HG02973 (cell line): ENCODE data around the gene LRRC72.
"Not testable (repeated sequence)": the region's sequence is repeated elsewhere in the genome, so short reads cannot be mapped to it uniquely, and the experiment has no call there.

Experiments
- ATAC-seq: cut with Tn5 transposase; IDR thresholded peaks from one replicate; pipeline ENCODE4 v1.9.1; 2021; ENCODE audit warnings: moderate library complexity; ENCODE audit not compliant: unreplicated experiment

Gene LRRC72

DNA sequence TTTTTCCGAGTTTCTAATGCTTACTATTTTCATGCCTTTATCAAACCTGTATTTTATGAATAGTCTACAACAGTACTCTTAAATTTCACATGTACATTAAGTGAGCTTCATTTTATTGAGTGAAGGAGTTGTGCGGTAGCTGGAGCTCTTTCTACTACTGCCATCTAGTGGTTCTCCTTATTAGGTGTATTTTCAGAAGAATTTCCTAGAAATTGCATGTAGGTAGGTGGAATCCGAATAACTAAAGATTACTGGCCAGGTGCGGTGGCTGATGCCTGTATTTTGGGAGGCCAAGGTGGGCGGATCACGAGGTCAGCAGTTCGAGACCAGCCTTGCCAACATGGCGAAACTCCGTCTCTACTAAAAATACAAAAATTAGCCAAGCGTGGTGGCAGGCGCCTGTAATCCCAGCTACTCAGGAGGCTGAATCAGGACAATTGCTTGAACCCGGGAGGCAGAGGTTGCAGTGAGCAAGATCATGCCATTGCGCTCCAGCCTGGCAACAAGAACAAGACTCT is 38.3 kb downstream of the LRRC72 start:
- peak; percentile 58 for ATAC-seq

DNA sequence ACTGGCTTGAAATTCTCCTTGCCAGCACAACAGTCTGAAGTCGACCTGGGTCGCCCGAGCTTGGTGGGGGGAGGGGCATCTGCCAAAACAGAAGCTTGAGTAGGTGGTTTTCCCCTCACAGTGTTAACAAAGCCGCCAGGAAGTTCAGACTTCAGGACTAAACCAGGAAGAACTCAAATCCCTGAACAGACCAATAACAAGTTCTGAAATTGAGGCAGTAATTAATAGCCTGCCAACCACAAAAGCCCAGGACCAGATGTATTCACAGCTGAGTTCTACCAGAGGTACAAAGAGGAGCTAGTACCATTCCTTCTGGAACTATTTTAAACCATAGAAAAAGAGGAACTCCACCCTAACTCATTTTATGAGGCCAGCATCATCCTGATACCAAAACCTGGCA is 45.3 kb downstream of the LRRC72 start:
- ATAC-seq, result no peak

DNA sequence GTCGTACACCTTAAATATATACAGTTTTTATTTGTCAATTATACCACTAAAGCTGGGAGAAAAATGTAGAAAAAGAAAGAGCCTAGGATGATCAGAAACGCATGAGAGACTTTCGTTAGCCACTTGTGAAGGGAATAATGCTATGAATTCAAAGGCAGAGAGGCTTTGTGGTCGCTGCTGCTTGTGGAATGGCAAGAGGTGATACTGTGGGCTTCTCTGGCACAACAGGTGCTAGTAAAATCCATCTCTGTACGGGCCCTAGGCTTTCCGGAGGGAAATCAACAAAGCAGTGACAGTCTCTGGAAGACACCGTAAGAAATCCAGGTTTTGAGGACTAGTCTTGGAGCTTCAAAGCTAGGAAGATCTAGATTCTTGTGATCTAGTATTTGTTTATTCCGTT is 52.6 kb downstream of the LRRC72 start:
- no peak for ATAC-seq

DNA sequence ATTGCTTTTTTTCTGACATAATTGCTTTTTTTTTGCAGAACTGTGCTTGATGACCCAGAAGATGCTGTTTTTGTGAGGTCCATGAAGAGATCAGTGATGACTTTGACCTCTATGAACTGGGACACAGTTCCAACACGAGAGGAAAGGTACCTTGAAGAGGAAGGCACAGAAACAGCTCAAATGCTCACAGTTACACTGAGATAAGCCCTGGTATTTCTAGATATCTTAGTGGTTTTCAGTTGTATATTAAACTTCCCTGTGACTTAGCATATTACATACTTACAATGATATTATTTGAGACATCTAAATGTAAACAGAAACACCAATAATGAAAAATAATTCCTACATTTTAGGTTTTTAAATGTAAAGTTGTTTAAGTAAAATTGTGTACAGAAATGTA is 54.7 kb downstream of the LRRC72 start:
- ATAC-seq, result no peak

DNA sequence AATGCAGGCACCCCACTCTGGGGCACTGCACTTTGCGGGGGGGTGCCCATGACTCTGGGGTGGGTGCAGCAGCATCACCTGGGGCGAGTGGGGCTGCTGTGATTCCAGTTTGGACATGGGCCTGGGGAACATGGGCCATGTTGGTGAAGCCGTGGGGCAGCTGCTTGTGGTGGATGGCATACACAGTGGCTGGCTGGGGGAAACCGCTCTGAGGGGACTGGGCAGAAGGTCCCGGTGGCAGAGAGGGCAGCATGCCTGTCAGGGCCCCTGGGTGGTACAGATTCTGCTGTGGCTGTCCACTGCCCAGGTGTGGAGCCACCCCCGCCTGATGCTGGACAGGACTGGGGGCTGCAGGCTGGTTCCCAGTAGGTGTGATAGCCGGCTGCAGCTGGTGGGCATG is 57.2 kb downstream of the LRRC72 start:
- no peak for ATAC-seq

DNA sequence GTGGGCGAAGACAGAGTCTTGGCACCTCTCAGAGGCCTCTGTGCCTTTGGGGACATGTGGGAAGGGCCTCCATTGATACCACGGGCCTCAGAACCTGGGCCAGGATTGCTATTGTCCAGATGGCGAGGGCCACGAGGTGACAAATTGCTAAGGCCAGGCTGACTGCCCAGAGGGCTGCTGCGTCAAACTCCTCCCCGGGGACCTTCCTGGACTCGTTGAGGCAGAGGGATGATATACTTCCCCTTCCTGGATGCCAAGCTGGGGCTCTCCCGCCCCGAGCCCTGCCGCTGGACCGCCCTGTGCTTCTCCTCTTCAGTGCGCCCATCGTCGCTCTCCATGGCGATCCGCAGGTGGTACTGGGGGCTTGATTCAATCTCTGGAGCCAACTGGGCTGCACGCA is 58.9 kb downstream of the LRRC72 start:
- ATAC-seq, result no peak

DNA sequence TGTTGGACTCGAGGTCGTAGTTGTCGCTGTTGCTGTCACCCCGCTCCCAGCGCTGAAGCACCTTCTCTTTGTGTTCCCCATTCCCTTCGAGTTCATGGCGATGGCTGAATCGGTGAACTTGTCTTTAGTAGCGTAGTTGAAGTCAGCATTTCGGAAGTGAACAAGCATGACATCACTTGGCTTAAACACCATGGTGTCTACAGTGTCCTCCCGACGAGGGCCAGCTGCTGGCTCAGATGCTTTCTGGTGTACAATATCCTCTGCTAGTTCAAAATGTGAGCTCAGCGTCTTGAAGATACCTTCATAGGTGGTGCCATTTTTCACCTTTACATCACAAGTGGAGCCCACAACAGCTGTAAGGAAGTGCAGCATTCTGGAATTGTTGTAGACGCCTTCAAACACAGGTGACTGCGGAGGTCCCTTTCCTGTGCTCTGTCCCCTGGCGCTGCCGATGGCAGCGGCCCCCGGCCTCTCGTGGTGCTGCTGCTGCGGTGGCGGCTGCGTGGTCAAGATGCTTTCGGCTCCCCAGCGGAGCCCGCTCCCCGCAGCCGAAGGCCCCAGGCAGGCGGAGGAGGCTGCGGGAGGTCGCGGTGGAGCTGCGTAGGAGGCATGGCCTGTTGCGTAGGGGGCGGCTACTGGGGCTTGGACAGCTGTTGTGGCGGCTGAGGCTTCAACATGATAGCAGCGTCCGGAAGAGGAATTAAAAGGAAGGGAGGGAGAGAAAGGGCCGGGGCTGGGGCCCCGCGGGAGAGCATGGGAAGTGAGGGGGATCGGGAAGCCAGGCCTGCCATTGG is 59.7 kb downstream of the LRRC72 start:
- no peak for ATAC-seq

DNA sequence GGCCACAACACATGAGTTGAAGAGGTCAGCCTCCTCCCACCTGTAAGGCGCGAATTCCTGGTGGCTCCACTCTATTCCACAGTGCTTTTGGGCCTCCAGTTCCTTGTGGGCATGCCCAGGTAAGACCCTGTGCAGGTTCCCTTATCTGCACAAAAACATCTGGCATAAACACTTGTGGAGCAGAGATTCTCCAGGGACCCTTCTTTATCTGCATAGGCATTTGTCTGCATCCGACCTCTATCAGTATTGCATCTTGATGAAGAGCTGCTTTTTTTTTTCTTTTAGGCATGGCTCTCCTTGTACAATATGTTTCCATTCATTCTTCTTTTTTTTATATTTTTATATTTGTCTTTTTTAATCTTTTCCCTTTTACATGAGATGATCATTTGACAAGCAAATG is 60.5 kb downstream of the LRRC72 start:
- ATAC-seq, result no peak

DNA sequence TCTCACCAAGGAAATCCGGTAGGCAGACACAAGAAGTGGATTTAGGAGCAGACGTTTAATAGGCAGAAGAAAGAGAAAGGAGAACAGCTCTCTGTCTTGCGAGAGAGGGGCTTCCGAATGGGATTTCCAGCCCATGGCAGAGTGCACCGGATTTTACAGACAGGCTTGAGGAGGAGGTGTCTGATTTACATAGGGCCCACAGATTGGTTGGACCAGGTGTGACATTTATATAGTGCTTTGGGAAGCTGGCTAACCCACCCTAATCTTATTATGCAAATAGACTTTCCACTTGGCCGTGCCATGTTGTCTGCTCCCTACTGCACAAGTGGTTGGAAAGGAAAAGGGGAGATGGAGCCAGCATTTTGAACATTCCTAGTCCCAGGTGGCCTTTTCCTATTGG is 61.2 kb downstream of the LRRC72 start:
- no peak for ATAC-seq

DNA sequence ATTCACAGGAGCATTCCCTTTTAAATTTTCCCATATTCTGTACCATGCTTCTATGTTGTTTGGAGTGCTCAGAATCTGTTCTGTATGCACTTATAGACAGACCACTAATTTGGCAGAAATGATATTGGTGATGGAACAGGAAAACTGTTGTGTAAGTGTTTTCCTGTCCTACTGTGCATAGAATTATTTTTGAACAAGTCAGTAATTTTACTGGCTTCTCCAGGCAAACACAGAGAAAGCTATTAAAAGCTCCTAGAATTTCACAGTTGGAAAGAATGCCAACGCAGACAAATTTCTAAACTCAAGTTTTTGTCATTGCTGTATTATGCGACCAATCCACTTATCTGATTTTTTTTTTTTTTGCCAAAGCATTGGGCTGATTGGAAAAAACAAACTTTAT is 63.3 kb downstream of the LRRC72 start:
- no peak for ATAC-seq

DNA sequence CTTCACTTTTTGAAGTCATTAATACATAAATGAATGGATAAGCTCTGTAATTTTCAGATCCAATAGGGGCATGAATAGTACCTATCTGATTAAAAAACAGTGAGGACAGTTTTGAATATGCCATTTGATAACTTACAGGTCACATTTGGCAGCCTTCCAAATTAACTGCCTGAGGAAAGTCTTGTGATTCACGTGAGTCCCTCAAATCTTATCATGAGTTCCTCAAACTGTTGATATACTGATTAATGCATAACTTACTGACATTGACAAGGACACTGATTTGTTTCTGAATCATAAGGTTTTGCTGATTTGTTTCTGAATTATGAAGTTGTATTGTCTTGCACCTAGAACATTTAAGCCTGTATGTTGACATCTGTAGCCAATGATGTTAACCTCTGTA is 63.8 kb downstream of the LRRC72 start:
- ATAC-seq, result no peak

DNA sequence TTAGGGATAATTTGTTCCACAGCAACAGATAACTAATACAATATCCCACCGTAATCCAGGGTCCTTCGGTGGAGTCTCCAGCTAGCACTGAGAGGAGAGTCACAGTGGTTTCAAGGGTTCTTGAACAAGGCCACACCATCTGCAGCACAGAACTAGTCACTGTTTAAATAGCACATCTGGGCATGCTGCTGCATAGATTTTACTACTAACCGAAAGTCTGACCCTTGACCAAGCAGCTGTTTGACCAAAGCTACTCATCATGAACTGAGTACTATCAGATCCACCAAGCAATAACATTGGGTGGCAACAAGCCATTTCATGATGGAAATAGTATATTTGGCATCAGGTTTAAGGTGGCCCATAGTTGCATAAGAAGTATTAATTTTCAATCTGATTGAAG is 65.8 kb downstream of the LRRC72 start:
- ATAC-seq, result no peak

DNA sequence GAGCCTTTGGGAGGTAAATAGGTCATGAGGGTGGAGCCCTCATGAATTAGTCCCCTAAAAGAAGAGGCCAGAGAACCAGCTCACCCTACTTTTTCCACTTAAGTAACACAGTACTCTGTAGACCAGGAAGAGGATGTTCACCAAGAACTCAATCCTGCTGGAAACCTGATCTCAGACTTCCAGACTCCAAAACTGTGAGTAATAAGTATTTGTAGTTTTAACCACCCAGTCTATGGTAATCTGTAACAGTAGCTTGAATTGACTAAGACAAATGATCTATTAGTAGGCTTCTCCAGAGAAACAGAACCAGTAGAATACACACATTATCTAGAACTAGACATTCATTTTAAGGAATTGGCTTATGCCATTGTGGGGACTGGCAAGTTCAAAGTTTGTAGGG is 67.4 kb downstream of the LRRC72 start:
- no peak for ATAC-seq

DNA sequence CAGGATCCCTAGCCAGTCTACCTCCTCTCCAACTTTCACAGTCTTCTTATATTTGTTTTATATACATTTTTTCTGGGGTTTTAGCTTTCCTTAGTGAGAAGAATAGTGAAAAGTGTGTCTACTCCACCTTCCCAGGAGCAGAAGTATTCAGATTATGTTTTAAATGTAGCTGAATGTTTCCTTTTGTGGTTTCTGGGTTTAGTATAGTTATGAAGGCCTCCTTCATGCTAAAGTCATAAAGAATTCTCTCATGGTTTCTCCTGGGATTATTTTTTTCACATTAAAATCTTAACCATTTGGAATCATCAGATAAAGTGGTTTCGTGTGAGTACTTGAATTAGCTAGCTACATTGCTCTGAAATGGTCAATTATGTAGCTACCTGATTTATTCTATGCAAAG is 68.1 kb downstream of the LRRC72 start:
- no peak for ATAC-seq

DNA sequence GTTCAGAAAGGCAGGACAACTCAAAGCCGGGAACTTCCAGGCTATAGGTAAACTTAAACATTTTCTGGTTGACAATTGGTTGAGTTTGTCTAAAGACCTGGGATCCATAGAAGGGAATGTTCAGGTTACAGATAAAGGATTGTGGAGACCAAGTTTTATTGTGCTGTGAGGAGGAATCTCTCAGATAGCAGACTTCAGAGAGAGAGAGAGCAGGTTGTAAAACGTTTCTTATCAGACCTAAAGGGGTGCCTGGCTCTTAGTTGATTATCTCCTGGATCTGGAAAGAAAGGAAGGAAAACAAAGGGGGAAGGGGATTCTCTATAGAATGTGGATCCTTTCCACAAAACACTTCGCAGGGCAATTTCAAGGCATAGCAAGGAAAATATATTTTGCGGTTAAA is 69.0 kb downstream of the LRRC72 start:
- ATAC-seq, result not testable (repeated sequence)

DNA sequence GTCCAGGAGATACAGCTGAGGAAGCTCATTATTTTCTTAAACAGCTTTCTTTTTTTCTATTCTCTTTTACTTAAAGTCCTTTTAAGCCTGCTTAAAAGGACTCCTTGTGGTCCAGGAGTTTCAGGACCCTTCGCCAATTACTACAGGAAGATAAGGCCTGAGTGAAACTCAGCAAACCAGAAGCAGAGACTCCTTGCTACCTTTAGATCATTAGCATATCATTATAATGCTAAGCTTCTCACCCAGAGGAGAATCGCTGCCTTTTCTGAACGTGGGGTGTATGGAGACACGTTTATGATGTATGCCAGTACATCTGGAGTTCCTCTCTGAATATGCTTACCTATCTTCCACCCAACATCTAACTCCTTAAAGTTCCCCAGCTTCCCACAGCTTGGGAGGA is 71.4 kb downstream of the LRRC72 start:
- ATAC-seq, result no peak

DNA sequence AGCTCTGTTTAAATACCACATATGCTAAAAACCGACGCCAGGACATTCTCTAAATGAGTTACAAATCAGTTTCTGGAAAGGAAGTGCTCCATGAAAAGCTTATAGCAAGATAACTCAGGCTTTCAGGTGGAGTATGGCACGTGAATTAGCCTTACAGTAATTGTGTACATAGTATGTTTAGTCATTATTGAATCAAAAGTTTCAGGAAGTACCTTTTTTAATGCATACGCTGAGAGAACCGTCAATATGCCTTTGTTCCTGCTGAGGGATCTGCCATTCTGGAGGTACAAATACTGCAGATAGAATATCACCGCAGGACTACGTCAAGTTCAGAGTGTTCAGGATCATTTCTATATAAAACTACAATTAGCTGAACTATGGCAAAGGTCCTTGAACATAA is 73.2 kb downstream of the LRRC72 start:
- ATAC-seq, result no peak

DNA sequence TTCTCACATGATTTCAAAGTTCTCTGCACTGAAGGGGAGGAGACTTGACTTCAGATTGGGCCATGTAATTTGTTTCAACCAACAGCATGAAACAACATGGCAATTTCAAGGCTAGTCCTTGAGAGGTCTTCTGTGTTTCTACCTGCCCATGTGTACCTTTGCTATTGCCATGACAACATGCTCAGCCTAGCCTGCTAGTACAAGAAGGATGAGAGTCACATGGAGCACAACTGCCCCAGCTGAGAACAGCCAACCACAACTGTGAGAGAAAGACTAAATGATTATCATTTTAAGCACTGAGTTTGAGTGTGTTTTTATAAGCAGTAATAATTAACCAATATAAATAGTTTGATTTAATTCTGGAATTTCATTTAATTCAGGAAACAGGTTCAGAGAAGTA is 77.0 kb downstream of the LRRC72 start:
- no peak for ATAC-seq

DNA sequence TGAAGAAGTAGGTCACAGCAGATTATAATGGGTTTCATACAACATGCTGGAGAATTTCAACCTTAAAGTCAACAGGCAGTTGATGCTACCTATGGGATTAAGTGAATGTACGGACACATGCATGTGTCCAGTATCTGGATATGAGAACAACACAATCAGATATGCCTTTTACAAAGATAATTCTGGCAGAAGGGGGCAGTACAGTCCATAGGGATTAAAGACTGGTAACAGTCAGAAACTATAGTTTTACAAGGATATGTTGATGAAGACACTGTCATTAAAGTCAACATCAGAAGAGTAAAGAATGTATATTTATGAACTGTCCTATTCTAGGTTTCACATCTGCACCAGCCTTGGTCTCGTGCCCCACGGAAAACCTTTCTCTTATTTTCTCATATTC is 77.4 kb downstream of the LRRC72 start:
- ATAC-seq, result no peak

DNA sequence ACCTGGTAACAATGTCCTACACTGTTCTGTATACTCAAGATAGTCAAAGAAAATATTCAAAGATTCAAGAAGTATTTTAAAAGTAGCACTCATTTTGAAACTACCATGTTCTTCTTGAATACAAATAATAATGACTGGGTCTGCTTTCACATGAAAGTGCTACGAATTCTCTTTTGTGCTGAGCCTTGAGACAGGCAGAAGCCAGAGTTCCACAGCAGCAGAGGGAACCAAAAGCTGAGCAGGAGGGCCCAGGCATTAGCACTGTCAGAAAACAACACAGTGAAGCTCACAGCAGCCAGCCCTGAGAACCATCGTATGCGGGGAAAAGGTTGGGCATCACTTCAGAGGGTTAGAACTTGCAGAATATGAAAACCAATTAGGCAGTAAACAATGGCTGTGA is 80.1 kb downstream of the LRRC72 start:
- no peak for ATAC-seq

DNA sequence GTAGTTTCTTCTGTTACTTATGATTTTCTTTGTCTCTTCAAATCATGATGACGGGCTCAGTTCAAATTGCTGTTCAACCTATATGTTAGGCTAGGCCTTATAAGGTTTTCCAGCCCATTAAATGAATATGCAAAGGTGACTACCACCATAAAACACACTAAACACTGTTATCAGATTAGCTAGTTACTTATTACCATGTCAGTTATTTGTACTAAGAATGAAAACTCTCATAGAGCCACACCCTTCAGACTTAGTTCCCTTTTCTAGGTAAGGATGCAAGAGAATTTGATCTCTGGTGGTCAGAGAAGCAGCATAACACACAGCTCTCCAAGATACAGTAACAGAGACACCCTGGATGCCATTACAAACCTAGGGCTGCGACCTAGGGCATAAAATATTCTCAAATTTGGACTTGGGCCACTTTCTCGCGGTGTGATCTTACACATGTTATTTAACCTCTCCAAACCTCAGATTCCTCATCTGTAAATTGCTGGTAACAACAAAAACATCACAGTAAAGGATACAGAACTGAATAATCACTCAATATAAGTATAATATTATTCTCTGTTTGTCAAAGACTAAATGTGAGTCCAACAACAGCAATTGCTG is 83.3 kb downstream of the LRRC72 start:
- ATAC-seq, result peak; percentile 89

DNA sequence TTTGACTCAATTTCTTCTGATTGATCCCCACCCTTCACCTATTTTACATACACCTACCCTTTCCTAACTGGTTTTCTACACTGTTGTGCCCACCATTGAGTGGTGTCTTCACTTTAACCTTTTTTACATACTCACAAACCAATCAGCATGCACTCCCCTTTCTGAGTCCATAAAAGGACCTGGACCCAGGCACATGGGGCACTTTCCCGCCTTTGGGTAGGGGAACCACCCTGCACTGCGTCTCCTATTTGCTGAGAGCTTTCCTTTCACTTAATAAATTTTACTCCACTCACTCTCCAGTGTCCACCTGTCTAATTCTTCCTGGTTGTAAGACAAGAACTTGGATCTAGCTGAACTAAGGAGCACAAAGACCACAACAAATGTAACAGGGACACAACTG is 85.1 kb downstream of the LRRC72 start:
- no peak for ATAC-seq

DNA sequence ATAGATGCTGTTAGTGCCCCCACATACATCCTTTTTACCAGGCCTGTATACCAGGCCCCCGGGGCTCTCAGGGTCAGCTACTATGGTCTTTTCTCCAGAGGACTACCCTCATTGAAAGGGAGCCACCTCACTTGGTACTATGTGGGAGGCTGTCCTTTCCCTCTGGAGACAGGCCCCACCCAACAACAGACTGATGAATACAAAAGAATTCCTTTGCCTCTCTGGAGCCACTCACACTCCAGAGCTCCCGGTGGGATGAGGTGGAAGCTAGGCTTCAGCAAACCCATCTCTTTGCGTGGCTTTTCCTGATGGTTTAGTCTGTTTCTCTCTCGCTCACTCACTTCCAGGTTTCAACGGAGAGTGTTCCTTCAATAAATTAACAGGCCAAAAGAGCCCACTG is 88.6 kb downstream of the LRRC72 start:
- ATAC-seq, result no peak
